GM12878 (cell line): ENCODE data around the gene FKTN. TPM values are rescaled to one million over a fixed set of nuclear protein-coding genes. Genes with fewer than 3 reads are reported as not detected.
A peak's percentile ranks its signal among the peaks of the same experiment; 100 is the strongest.

Experiments used
- ATAC-seq: fragments of 200-7000 bp; cut with Tn5 transposase; 3 replicates; pipeline ENCODE4 v1.9.1; 2020; ENCODE audit warnings: mild to moderate bottlenecking, moderate library complexity
- BruUV-seq: library from RNA; stranded (reverse); fragments of 400-500 nt; replicated peaks from 2 replicates; lab custom pipeline; 2021; lab: Mats Ljungman, UMichigan
- CTCF ChIA-PET: fragments of 300-600 bp; sonication (Branson Sonifier 250); formaldehyde crosslinking; extraction: SDS; loops from one replicate; lab custom pipeline; 2021; ENCODE audit warnings: inconsistent platforms; lab: Yijun Ruan, JAX
- POLR2A ChIA-PET: fragments of 350-600 bp; formaldehyde crosslinking; extraction: SDS; loops from one replicate; lab custom pipeline; 2021; ENCODE audit warnings: inconsistent platforms; lab: Charles Lee
- RAD21 ChIA-PET: fragments of 300-600 bp; sonication (Branson Sonifier 250); formaldehyde crosslinking; loops from one replicate; lab custom pipeline; 2023; ENCODE audit warnings: antibody characterized with exemption; ENCODE audit not compliant: unreplicated experiment; lab: Charles Lee
- SMC1A ChIA-PET: fragments of 300-600 bp; sonication (Branson Sonifier 250); formaldehyde crosslinking; loops from one replicate; lab custom pipeline; 2023; ENCODE audit not compliant: unreplicated experiment, uncharacterized antibody; lab: Charles Lee
- DNase-seq: peaks from one replicate; pipeline ENCODE4 v3.0.0-alpha.2; 2011; ENCODE audit warnings: low read depth, low spot score
- FAIRE-seq: peaks from 3 replicates; lab custom pipeline; 2011; peaks lifted over from hg19 to GRCh38; lab: Jason Lieb, UNC
- H2AFZ ChIP-seq: 2 replicates; pipeline ENCODE4 v1.6.0; 2011; ENCODE audit warnings: low read depth, low read length, control low read depth; ENCODE audit not compliant: control insufficient read depth
- H3K27ac ChIP-seq: 2 replicates; pipeline ENCODE4 v1.5.1; 2011; ENCODE audit warnings: control low read depth; ENCODE audit not compliant: control insufficient read depth, insufficient read depth
- H3K27me3 ChIP-seq, 2 experiments: replicated peaks in 1 of 2; 2 replicates each; pipeline versions ENCODE4 v1.6.0 to v1.6.1; 2011; ENCODE audit warnings: low read length in 1 of 2; ENCODE audit not compliant: control insufficient read depth in 2 of 2, insufficient read depth in 2 of 2
- H3K36me3 ChIP-seq, 2 experiments: 2 replicates each; pipeline ENCODE4 v1.5.1; 2011; ENCODE audit warnings: low read length in 1 of 2; ENCODE audit not compliant: control insufficient read depth in 2 of 2, insufficient read depth in 2 of 2
- H3K4me1 ChIP-seq: 2 replicates; pipeline ENCODE4 v1.6.1; 2011; ENCODE audit warnings: mild to moderate bottlenecking, low read length, moderate library complexity, mixed read lengths; ENCODE audit not compliant: control insufficient read depth, insufficient read depth
- H3K4me2 ChIP-seq: 2 replicates; pipeline ENCODE4 v1.6.0; 2011; ENCODE audit warnings: control low read depth; ENCODE audit not compliant: control insufficient read depth, insufficient read depth
- H3K4me3 ChIP-seq: fragments of 200-600 bp; sonication (generic); 2 replicates; pipeline ENCODE4 v1.5.1; 2016
- H3K79me2 ChIP-seq: 2 replicates; pipeline ENCODE4 v1.6.0; 2011; ENCODE audit warnings: low read length; ENCODE audit not compliant: control insufficient read depth, insufficient read depth
- H3K9ac ChIP-seq: 2 replicates; pipeline ENCODE4 v1.8.0; 2011; ENCODE audit warnings: low read length, control low read depth, mixed read lengths; ENCODE audit not compliant: control insufficient read depth, insufficient read depth
- H3K9me3 ChIP-seq: replicated peaks from 3 replicates; pipeline ENCODE4 v1.5.1; 2011; ENCODE audit warnings: mild to moderate bottlenecking, low read length; ENCODE audit not compliant: control insufficient read depth, insufficient read depth
- H4K20me1 ChIP-seq: 2 replicates; pipeline ENCODE4 v1.6.0; 2011; ENCODE audit not compliant: control insufficient read depth, insufficient read depth
- BCL11A ChIP-seq: IDR thresholded peaks from 2 replicates; pipeline ENCODE4 v1.6.1; 2011; ENCODE audit warnings: low read depth, low read length
- CREM ChIP-seq: IDR thresholded peaks from 2 replicates; pipeline ENCODE4 v1.6.1; 2014; ENCODE audit warnings: antibody characterized with exemption, low read depth
- FOXM1 ChIP-seq: IDR thresholded peaks from 2 replicates; pipeline ENCODE4 v1.6.1; 2012; ENCODE audit warnings: low read depth, mild to moderate bottlenecking, inconsistent platforms, low read length, moderate library complexity
- IRF4 ChIP-seq: IDR thresholded peaks from 2 replicates; pipeline ENCODE4 v1.6.1; 2011; ENCODE audit warnings: low read depth, low read length
- JUNB ChIP-seq: IDR thresholded peaks from 2 replicates; pipeline ENCODE4 v1.6.1; 2016; ENCODE audit warnings: antibody characterized with exemption, mild to moderate bottlenecking
- MYB ChIP-seq: fragments of 150-350 bp; IDR thresholded peaks from 2 replicates; pipeline ENCODE4 v1.6.1; 2014; ENCODE audit warnings: mild to moderate bottlenecking, low read depth, low read length, borderline replicate concordance
- NFIC ChIP-seq: IDR thresholded peaks from 2 replicates; pipeline ENCODE4 v1.6.1; 2012; ENCODE audit warnings: low read depth, mild to moderate bottlenecking, inconsistent platforms, low read length, moderate library complexity
- SMAD1 ChIP-seq: fragments of 450-650 bp; IDR thresholded peaks from 2 replicates; pipeline ENCODE4 v1.6.1; 2018; ENCODE audit warnings: mild to moderate bottlenecking, low read depth; ENCODE audit not compliant: partially characterized antibody
- ZNF217 ChIP-seq: fragments of 450-650 bp; IDR thresholded peaks from 2 replicates; pipeline ENCODE4 v1.6.1; 2017; ENCODE audit warnings: antibody characterized with exemption, mild to moderate bottlenecking
- ZNF24 ChIP-seq: fragments of 450-650 bp; IDR thresholded peaks from 2 replicates; pipeline ENCODE4 v1.6.1; 2017; ENCODE audit warnings: antibody characterized with exemption, mild to moderate bottlenecking
- ZSCAN29 ChIP-seq: fragments of 450-650 bp; IDR thresholded peaks from 2 replicates; pipeline ENCODE4 v1.6.1; 2017; ENCODE audit warnings: mild to moderate bottlenecking, moderate library complexity
- WGBS: methylation state at CpG from one replicate; pipeline ENCODE4 v1.1.6; 2016; ENCODE audit warnings: low lambda C conversion rate; ENCODE audit not compliant: insufficient replicate concordance, insufficient coverage; ENCODE audit errors: missing lambda C conversion rate; 5-methylcytosine and 5-hydroxymethylcytosine counted together
- in situ Hi-C: fragments of 300-500 bp; cut with MboI; formaldehyde crosslinking; loops from 9 replicates; pipeline ENCODE4 v1.14.3; 2018; ENCODE audit warnings: mixed read lengths
- intact Hi-C: fragments of 100-400 bp; cut with micrococcal nuclease; formaldehyde crosslinking; loops from one replicate; pipeline ENCODE4 v1.14.2; 2022; ENCODE audit not compliant: unreplicated experiment
- polyA plus RNA-seq, 11 experiments: library from polyadenylated mRNA; depleted of rRNA in 4 of 11; unstranded in 6 of 11; stranded (reverse) in 5 of 11; fragments of >200 nt; fragmentation: Nextera tagmentation in 4 of 11; fragmentation: Illumina TruSeq in 1 of 11; extraction: Ambion mirVana in 4 of 11; extraction: Trizol in 1 of 11; gene quantifications; 1 replicate in 1 of 11; 2 replicates in 10 of 11; pipeline versions ENCODE4 v1.2.1 to v1.2.3, GENCODE V29; 2011 to 2016; ENCODE audit warnings: inconsistent platforms in 2 of 11, missing spikeins in 2 of 11, low read depth in 1 of 11
- total RNA-seq, 4 experiments: library from RNA; depleted of rRNA in 3 of 4; stranded (reverse); fragments of >200 nt in 3 of 4; fragmentation: Illumina TruSeq in 1 of 4; extraction: Trizol in 1 of 4; gene quantifications; 2 replicates each; pipeline versions ENCODE4 v1.2.1 to v1.2.3, GENCODE V29; 2013 to 2021
- TF ChIP-seq, protein P1 (sequence below): fragments of 450-650 bp; IDR thresholded peaks from 2 replicates; pipeline ENCODE4 v1.6.1; 2017; ENCODE audit warnings: mild to moderate bottlenecking, moderate library complexity
- TF ChIP-seq, protein P2 (sequence below): IDR thresholded peaks from 2 replicates; pipeline ENCODE4 v1.6.1; 2012; ENCODE audit warnings: mild to moderate bottlenecking, low read depth, low read length

The FKTN gene
- total and polyA plus RNA-seq, 10 of the 15 experiments (the other 5 are each of a cell fraction or from before 2014, with no cell fraction given): 3.6 to 15.9 (median 10.6) TPM

DNA sequence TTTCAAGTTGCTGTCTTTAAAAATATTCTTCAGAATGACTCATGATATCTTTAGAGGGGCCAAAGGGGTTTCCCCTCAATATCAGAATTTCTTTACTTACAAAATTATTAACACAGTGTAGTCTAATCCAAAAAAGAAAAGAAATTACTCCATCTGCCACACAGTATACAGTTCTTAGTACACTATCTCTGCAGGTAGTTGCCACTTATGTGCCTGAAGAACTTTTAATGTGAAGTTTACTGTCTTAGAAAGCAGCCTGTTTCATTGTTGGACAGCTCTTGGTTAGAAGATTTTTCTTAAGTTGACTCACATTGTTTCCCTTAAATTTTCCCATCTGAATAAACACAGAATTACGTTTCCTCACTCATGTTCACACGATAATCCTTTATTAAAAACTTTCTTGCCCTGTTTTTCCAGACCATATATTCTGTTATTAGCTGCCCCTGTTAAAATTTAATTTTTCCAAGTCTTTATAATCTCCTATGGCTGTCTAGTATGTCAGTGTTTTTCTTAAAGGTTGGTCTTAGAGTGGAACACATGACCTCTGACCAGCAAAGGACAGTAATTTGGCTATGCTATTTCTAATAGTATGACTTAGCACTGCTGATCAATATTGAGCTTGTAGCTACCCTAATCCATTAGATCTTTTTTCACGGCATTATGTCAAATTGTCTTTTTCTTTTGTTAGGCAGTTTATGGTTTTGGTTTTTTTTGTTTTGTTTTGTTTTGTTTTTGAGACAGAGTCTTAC, 21.8 kb upstream of the FKTN start:
- CTCF ChIA-PET: interaction anchor here (0.6 to 1.8 kb wide), 5 partner anchors 35 to 775 kb away, joined by 3 to 8 read pairs (median 3); no protein-coding TSS in a partner anchor
- RAD21 ChIA-PET: interaction anchor here (0.6 to 2.5 kb wide), 6 partner anchors 11 to 36 kb away, joined by 3 to 14 read pairs (median 6); no protein-coding TSS in a partner anchor
- ATAC-seq (peak; percentile 84), DNase-seq (no peak), FAIRE-seq (peak; percentile 66)
- no peaks in the 10 kb centered on the region for H3K79me2 ChIP-seq
- POLR2A ChIA-PET: interaction anchor here (2.0 to 2.6 kb wide), 2 partner anchors 32 to 36 kb away, joined by 6 to 9 read pairs; no protein-coding TSS in a partner anchor
- SMC1A ChIA-PET: interaction anchor here (0.9 to 3.5 kb wide), 8 partner anchors 21 to 86 kb away, joined by 4 to 24 read pairs (median 8); partner anchors contain the start of gene FKTN
- H2AFZ ChIP-seq: no peak overlapping the region
- no peak overlapping the region for H3K4me3 ChIP-seq
- H3K4me1 ChIP-seq: peaks cover 8% of the 10 kb centered on the region
- no peaks in the 10 kb centered on the region for H3K27me3 ChIP-seq
- no peaks in the 10 kb centered on the region; a peak in 1 of 4 replicates for H3K36me3 ChIP-seq
- no peaks in the 10 kb centered on the region; the same call in 1 of the 3 replicates for H3K9me3 ChIP-seq
- no peak overlapping the region for H3K9ac ChIP-seq
- no peaks in the 10 kb centered on the region for H4K20me1 ChIP-seq
- in situ Hi-C loops (no loop called here), intact Hi-C loops (loop anchor here (2.0 kb wide), 1 partner anchor 35 kb away; no protein-coding TSS in a partner anchor)
- 0% methylated on average over 3 of the region's 3 CpGs for WGBS
- no TSS peak for BruUV-seq
- H3K4me2 ChIP-seq: peak overlapping the region; percentile 32; the same call in 1 of the 2 replicates
- H3K27ac ChIP-seq: peak overlapping the region; percentile 49
- TF ChIP-seq IRF4 (peak; percentile 68; the same call in 1 of the 2 replicates), BCL11A (0 out of 2 replicates have a peak, but pooled peaks have one; percentile 30), ZNF24 (0 out of 2 replicates have a peak, but pooled peaks have one; percentile 22), MYB (no peak), JUNB (peak; percentile 85), FOXM1 (peak; percentile 65; the same call in 1 of the 2 replicates), ZNF217 (peak; percentile 30; the same call in 1 of the 2 replicates), CREM (peak; percentile 22; the same call in 1 of the 2 replicates), NFIC (peak; percentile 86), ZSCAN29 (no peak), SMAD1 (no peak)
- TF ChIP-seq, protein P1, sequence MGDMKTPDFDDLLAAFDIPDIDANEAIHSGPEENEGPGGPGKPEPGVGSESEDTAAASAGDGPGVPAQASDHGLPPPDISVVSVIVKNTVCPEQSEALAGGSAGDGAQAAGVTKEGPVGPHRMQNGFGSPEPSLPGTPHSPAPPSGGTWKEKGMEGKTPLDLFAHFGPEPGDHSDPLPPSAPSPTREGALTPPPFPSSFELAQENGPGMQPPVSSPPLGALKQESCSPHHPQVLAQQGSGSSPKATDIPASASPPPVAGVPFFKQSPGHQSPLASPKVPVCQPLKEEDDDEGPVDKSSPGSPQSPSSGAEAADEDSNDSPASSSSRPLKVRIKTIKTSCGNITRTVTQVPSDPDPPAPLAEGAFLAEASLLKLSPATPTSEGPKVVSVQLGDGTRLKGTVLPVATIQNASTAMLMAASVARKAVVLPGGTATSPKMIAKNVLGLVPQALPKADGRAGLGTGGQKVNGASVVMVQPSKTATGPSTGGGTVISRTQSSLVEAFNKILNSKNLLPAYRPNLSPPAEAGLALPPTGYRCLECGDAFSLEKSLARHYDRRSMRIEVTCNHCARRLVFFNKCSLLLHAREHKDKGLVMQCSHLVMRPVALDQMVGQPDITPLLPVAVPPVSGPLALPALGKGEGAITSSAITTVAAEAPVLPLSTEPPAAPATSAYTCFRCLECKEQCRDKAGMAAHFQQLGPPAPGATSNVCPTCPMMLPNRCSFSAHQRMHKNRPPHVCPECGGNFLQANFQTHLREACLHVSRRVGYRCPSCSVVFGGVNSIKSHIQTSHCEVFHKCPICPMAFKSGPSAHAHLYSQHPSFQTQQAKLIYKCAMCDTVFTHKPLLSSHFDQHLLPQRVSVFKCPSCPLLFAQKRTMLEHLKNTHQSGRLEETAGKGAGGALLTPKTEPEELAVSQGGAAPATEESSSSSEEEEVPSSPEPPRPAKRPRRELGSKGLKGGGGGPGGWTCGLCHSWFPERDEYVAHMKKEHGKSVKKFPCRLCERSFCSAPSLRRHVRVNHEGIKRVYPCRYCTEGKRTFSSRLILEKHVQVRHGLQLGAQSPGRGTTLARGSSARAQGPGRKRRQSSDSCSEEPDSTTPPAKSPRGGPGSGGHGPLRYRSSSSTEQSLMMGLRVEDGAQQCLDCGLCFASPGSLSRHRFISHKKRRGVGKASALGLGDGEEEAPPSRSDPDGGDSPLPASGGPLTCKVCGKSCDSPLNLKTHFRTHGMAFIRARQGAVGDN: peak; percentile 25; the same call in 1 of the 2 replicates
- TF ChIP-seq, protein P2, sequence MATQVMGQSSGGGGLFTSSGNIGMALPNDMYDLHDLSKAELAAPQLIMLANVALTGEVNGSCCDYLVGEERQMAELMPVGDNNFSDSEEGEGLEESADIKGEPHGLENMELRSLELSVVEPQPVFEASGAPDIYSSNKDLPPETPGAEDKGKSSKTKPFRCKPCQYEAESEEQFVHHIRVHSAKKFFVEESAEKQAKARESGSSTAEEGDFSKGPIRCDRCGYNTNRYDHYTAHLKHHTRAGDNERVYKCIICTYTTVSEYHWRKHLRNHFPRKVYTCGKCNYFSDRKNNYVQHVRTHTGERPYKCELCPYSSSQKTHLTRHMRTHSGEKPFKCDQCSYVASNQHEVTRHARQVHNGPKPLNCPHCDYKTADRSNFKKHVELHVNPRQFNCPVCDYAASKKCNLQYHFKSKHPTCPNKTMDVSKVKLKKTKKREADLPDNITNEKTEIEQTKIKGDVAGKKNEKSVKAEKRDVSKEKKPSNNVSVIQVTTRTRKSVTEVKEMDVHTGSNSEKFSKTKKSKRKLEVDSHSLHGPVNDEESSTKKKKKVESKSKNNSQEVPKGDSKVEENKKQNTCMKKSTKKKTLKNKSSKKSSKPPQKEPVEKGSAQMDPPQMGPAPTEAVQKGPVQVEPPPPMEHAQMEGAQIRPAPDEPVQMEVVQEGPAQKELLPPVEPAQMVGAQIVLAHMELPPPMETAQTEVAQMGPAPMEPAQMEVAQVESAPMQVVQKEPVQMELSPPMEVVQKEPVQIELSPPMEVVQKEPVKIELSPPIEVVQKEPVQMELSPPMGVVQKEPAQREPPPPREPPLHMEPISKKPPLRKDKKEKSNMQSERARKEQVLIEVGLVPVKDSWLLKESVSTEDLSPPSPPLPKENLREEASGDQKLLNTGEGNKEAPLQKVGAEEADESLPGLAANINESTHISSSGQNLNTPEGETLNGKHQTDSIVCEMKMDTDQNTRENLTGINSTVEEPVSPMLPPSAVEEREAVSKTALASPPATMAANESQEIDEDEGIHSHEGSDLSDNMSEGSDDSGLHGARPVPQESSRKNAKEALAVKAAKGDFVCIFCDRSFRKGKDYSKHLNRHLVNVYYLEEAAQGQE: peak; percentile 80
